DND-41 (cell line): ENCODE measurements around the gene MSH5.
A peak's percentile ranks its signal among the peaks of the same experiment; 100 is the strongest.

ENCODE experiments used
- ATAC-seq: fragments of 200-7000 bp; cut with Tn5 transposase; 3 replicates; pipeline ENCODE4 v1.9.1; 2021; ENCODE audit warnings: low read depth; ENCODE audit not compliant: insufficient read depth
- DNase-seq: peaks from one replicate; pipeline ENCODE4 v3.0.0-alpha.2; 2020
- H2AFZ ChIP-seq: 2 replicates; pipeline ENCODE4 v1.6.0; 2012; ENCODE audit warnings: low read depth, low read length
- H3K27ac ChIP-seq: 2 replicates; pipeline ENCODE4 v1.5.1; 2012; ENCODE audit warnings: low read length, inconsistent platforms
- H3K27me3 ChIP-seq: fragments of 200-600 bp; sonication (generic); 2 replicates; pipeline ENCODE4 v1.6.0; 2012; ENCODE audit warnings: low read length, mild to moderate bottlenecking, inconsistent platforms; ENCODE audit not compliant: insufficient read depth, poor library complexity
- H3K36me3 ChIP-seq: 2 replicates; pipeline ENCODE4 v1.5.1; 2012; ENCODE audit warnings: low read length, inconsistent platforms; ENCODE audit not compliant: insufficient read depth
- H3K4me1 ChIP-seq: 2 replicates; pipeline ENCODE4 v1.5.1; 2012; ENCODE audit warnings: mild to moderate bottlenecking, low read length; ENCODE audit not compliant: insufficient read depth
- H3K4me2 ChIP-seq: 2 replicates; pipeline ENCODE4 v1.6.0; 2012; ENCODE audit warnings: mild to moderate bottlenecking, moderate library complexity, low read length, inconsistent platforms; ENCODE audit not compliant: insufficient read depth
- H3K4me3 ChIP-seq, 2 experiments: fragments of 200-600 bp in 1 of 2; shearing (Covaris generic) in 1 of 2; 2 replicates each; pipeline ENCODE4 v1.5.1; 2012 to 2016; ENCODE audit warnings: inconsistent platforms in 2 of 2, low read length in 2 of 2, mild to moderate bottlenecking in 2 of 2, low read depth in 1 of 2, moderate library complexity in 1 of 2
- H3K79me2 ChIP-seq: 2 replicates; pipeline ENCODE4 v1.6.0; 2012; ENCODE audit warnings: low read length, inconsistent platforms; ENCODE audit not compliant: insufficient read depth
- H3K9ac ChIP-seq: 2 replicates; pipeline ENCODE4 v1.6.0; 2012; ENCODE audit warnings: low read depth, mild to moderate bottlenecking, inconsistent platforms, low read length, moderate library complexity
- H3K9me3 ChIP-seq: 2 replicates; pipeline ENCODE4 v1.5.1; 2012; ENCODE audit warnings: low read length, moderate library complexity, mild to moderate bottlenecking, inconsistent platforms; ENCODE audit not compliant: insufficient read depth, severe bottlenecking
- H4K20me1 ChIP-seq: 2 replicates; pipeline ENCODE4 v1.6.0; 2012; ENCODE audit warnings: low read length; ENCODE audit not compliant: insufficient read depth
- CTCF ChIP-seq: IDR thresholded peaks from 2 replicates; pipeline ENCODE4 v1.5.1; 2012; ENCODE audit warnings: borderline replicate concordance, low read length, moderate library complexity, mild to moderate bottlenecking; ENCODE audit not compliant: poor library complexity, severe bottlenecking; ENCODE audit errors: extremely low read depth
- EZH2 ChIP-seq: IDR thresholded peaks from 3 replicates; pipeline ENCODE4 v1.6.1; 2012; ENCODE audit warnings: borderline replicate concordance, low read depth, mild to moderate bottlenecking, moderate library complexity, low read length, inconsistent platforms; ENCODE audit not compliant: severe bottlenecking

MSH5 gene

GRCh38 chr6:31775184-31775583 is 35.4 kb downstream of the MSH5 start:
- TF ChIP-seq EZH2 (no peak), CTCF (no peak)
- Histone ChIP-seq H3K9me3 (no peaks in the 10 kb centered on the region), H3K9ac (no peak overlapping the region), H3K4me2 (no peak overlapping the region), H3K4me3 (no peak overlapping the region), H2AFZ (no peak overlapping the region), H3K36me3 (peaks cover 28% of the 10 kb centered on the region), H3K4me1 (peaks cover 16% of the 10 kb centered on the region), H4K20me1 (peaks cover 2% of the 10 kb centered on the region; the same call in 1 of the 2 replicates), H3K79me2 (no peaks in the 10 kb centered on the region), H3K27ac (no peak overlapping the region), H3K27me3 (no peaks in the 10 kb centered on the region)
- ATAC-seq (no peak), DNase-seq (no peak)

GRCh38 chr6:31775633-31776484 is 36.1 kb downstream of the MSH5 start:
- DNase-seq (no peak), ATAC-seq (0 out of 3 replicates have a peak, but pooled peaks have one; percentile 1)
- Histone ChIP-seq H3K36me3 (peaks cover 35% of the 10 kb centered on the region), H2AFZ (no peak overlapping the region), H3K27me3 (no peaks in the 10 kb centered on the region), H3K27ac (no peak overlapping the region), H4K20me1 (peaks cover 5% of the 10 kb centered on the region; the same call in 1 of the 2 replicates), H3K9me3 (no peaks in the 10 kb centered on the region), H3K4me1 (peaks cover 16% of the 10 kb centered on the region), H3K79me2 (no peaks in the 10 kb centered on the region), H3K4me3 (no peak overlapping the region), H3K9ac (no peak overlapping the region), H3K4me2 (no peak overlapping the region)
- TF ChIP-seq EZH2: no peak
- no peak for TF ChIP-seq CTCF

GRCh38 chr6:31776485-31776988 is 36.7 kb downstream of the MSH5 start:
- TF ChIP-seq EZH2 (no peak), CTCF (no peak)
- H3K4me2 ChIP-seq: no peak overlapping the region

More at GRCh38 chr6:31776485-31776988, 36.7 kb downstream of the MSH5 start:
- H3K9me3 ChIP-seq: no peaks in the 10 kb centered on the region
- no peaks in the 10 kb centered on the region for H3K27me3 ChIP-seq
- ATAC-seq: peak; percentile 3; the same call in 1 of the 3 replicates
- H3K4me1 ChIP-seq: peaks cover 16% of the 10 kb centered on the region
- H3K27ac ChIP-seq: no peak overlapping the region
- H3K79me2 ChIP-seq: no peaks in the 10 kb centered on the region
- DNase-seq: no peak
- H3K36me3 ChIP-seq: peaks cover 41% of the 10 kb centered on the region
- no peak overlapping the region for H3K9ac ChIP-seq
- no peak overlapping the region for H2AFZ ChIP-seq
- peaks cover 5% of the 10 kb centered on the region; the same call in 1 of the 2 replicates for H4K20me1 ChIP-seq
- no peak overlapping the region for H3K4me3 ChIP-seq
